GM19351 (cell line): Measurements from ENCODE around the gene IGFLR1.
A peak's percentile ranks its signal among the peaks of the same experiment; 100 is the strongest.
"Not testable (repeated sequence)": the region's sequence is repeated elsewhere in the genome, so short reads cannot be mapped to it uniquely, and the experiment has no call there.

Experiments
- ATAC-seq: cut with Tn5 transposase; IDR thresholded peaks from one replicate; pipeline ENCODE4 v1.9.1; 2021; ENCODE audit warnings: mild to moderate bottlenecking, moderate library complexity; ENCODE audit not compliant: unreplicated experiment

Gene IGFLR1

DNA sequence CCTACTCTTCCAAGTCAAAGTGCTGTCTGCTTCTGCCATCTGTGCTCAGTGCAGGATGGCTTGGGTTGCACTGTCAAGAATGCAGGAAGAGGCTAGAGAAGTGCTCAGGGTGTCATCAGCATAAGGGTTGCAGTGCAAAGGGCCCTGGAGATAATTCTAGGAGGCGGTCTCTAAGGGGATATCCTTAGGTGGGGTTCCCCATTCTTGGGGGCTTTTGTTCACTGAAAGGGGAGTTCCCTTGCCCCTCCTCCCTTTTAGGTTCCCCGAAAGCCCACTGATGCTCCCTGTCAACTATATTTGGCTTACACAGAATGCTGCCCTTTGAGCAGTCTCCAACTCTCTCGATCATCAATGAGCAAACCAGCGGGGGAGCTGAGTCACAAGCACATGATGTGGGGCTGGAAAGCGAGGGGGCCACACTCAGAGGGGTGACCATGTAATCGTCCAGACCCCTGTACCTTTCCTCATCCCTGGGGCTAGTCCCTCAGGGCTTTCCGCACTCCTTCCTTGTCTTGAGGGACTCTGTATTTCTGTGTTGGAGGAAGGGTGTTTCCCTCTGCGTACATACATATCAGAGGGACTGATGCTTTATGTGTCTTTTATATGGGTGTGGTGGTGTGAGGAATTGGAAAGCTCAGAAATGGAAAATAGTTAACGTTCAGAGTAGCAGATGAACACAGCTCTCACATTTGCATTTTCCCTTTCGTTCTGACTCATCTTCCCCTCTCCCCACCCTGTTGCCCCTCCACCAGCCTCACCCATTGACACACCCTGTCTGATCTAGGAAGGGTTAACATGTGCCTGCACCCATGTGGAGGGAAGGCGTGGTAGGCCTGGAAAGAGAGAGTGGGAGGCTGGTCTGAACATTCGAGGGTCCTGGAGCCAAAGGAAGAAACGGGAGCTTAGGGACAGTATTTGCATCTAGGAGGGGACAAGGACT is 31.2 kb downstream of the IGFLR1 start:
- no peak for ATAC-seq

DNA sequence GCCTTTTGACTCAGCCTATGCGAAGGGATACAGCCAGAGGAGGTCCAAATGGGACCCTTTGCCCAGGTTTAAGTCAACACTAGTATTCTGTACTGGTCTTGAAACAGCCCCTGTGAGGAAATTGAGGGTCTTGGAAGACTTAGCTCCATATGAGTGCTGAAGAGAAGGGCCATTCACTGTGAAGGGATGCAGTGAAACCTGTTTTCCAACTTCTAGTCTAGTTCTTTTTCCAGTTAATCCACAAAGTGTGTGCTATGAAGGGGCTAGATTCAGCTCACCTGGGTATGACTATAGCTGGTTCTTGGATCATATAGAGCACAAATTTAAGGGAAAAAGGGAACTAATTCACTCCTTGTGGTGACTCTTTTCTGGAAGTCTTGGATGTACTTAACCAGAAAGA is 33.9 kb downstream of the IGFLR1 start:
- ATAC-seq = no peak

GRCh38 chr19:35704218-35704617 is 38.0 kb downstream of the IGFLR1 start, which contains the start of gene ZBTB32:
TSS of gene ZBTB32 (plus strand) at chr19:35704558. CDS start at chr19:35714627, 10,069 bp downstream.
- ATAC-seq = no peak

- ATAC-seq = no peak
Measured at GRCh38 chr19:35703343-35703742, 38.9 kb downstream of the IGFLR1 start.

- peak; percentile 95 for ATAC-seq
Measured at GRCh38 chr19:35702223-35703012, 39.8 kb downstream of the IGFLR1 start.

DNA sequence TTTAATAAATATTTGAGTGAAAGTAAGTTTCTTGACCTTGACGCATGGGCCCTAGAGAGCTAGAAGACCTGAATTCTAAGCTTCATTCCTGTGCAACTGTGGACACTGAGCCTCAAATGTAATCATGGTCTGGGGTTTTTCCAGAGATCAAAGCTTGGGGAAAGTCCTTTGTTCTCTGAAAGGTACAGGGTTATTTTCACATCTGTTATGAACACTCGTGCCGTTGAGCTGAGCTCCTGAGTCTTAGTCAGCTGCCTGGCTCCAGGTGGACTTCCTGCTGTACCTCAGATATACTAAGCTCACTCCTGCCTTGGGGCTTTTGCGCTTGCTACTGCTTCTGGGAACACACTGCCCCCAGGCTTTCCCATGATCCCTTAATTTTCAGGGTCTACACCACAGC is 45.4 kb downstream of the IGFLR1 start:
- ATAC-seq = no peak

DNA sequence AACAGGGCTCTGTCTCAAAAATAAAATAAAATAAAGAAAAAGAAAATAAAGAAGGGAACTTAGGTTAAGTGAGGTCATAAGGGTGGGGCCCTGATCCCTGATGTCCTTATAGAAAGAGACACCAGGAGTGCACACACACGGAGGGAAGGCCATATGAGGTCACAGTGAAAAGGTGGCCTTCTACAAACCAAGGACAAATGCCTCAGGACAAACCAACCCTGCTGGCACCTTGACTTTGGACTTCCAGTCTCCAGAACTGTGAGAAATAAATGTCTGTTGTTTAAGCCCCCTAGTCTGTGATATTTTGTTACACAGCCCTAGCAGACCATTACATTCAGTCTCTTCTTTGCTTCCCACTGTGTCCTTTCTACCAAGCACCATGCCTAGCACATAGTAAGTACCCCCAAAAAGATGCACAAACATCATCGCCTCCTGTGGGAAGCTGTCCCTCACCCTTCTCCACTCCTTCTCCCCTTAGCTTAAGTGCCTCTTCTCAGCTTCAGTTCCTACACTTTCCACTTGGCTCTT is 46.3 kb downstream of the IGFLR1 start:
- no peak for ATAC-seq

DNA sequence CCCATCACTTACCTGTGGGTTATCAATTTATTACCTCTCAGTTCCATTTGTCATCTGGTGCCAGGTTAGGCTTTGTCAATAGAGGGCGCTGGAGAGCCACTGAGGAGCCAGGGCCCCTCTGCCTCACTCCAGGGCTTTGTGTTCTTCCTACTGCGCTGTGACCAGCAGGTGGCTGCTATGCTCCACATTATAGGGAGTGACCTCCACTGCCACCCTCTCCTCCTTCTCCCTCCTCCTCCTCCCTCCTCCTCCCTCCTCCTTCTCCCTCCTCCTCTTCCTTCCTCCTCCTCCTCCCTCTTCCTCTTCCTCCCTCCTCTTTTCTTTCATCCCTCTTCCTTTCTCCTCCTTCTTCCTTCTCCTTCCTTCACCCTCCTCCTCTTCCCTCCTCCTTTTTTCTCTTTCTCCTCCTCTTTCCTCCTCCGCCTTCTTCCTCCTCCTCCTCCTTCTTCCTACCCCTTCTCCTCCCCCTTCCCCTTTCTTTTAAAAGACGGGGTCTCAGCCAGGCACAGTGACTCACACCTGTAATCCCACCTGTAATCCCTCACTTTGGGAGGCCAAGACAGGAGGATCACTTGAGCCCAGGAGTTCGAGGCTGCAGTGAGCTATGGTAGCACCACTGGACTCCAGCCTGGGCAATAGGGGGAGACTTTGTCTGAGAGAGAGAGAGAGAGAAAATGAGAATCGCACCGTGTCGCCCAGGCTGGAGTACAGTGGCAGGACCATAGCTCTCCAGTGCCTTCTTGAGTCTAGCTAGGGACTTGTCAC is 48.2 kb downstream of the IGFLR1 start:
- ATAC-seq = peak; percentile 67

DNA sequence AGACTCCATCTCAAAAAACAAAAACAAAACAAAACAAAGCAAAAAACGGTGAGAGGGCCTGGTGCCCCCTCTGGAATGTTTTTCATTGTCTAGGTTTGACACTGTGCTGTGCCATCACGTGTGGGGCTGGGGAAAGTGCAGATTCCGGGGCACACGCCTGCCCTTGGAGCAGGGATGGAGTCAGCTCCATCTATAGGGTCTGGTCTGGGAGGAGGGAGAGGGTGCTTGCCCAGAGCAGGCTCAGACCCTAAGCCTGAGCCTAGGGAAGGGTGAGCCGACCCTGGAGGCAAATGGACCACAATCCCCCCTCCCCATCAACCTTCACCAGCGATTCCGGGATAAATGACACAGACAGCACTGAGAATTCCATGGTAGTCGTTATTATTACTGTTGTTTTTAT is 48.8 kb downstream of the IGFLR1 start:
- no peak for ATAC-seq

- no peak for ATAC-seq
Measured at GRCh38 chr19:35692010-35692409, 50.2 kb downstream of the IGFLR1 start.

DNA sequence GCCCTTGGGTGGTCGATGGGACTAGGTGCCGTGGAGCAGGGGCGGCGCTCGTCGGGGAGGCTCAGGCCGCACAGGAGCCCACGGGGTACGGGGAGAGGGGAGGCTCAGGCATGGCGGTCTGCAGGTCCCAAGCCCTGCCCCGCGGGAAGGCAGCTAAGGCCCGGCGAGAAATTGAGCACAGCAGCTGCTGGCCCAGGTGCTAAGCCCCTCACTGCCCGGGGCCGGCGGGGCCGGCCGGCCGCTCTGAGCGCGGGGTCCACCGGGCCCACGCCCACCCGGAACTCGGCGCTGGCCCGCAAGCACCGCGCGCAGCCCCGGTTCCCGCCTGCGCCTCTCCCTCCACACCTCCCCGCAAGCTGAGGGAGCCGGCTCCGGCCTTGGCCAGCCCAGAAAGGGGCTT is 51.1 kb downstream of the IGFLR1 start:
- ATAC-seq = not testable (repeated sequence)

DNA sequence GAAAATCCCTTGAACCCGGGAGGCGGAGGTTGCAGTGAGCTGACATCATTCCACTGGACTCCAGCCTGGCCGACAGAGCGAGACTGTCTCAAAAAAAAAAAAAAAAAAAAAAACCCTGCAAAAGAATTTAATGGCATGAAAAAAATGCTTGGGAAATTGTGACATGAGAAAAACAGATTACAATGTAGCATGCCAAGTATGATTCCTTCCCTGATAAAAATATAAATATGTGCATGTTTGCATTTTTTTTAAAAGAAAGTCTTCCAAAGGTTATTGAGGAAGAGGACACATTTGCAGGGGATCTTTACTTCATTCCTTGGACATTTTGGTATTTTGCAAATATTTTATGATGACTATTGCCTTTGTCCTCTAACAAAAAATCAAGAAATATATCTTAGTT is 52.4 kb downstream of the IGFLR1 start:
- ATAC-seq = no peak
